ENCODE measurements around the gene SPP1.

Gene SPP1

DNA sequence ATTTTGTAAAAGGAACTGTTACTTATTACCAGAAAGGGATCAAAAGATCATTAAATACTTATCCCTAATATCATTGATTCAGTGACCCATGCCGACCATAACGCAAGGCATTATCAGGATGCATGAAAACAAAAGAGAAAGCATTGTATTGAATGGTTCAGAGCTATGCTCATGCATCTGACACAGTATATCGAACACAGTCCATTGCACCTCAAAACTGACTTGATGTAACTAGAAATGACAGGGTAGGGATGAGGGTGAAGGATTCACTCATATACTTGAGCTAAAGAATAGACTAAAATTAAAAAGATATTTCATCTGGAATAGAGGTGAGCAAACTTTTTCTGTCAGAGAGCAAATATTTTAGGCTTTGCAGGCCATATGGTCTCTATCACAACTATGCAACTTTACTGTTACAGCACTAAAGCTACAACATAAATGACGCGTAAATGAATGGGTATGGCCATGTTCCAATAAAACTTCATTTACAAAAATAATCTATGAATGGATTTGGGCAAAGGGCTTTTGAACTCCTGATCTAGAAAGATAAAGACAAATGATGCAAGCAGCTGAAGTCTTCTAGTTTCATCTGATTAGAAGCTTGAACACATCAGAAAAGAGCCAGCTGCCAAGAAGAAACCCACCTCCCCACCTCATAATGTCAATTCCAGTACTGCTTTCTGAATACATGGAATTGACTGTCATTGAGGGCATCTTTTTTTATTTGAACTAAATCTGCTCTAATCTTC, 12.9 kb upstream of the SPP1 start:
- TF ChIP-seq POLR2AphosphoS5 (IDR thresholded peaks at IDR 0.05; ENCODE audit: low read depth, low read length) (no peak), TAF1 (IDR thresholded peaks at IDR 0.05; ENCODE audit: borderline replicate concordance, insufficient read depth, low read length) (no peak), REST (IDR thresholded peaks at IDR 0.05; ENCODE audit: insufficient read depth in 1 of 2, low read depth in 2 of 2, low read length in 2 of 2) (no peak), SIN3A (IDR thresholded peaks at IDR 0.05; ENCODE audit: borderline replicate concordance, insufficient read depth, low read length) (no peak), FOXP2 (optimal IDR thresholded peaks at IDR 0.05; ENCODE audit: borderline replicate concordance, extremely low read depth, extremely low read length, insufficient read depth) (no peak)

GRCh38 chr4:87965501-87965975, 10.0 kb upstream of the SPP1 start:
- no peak for TF ChIP-seq FOXP2 (optimal IDR thresholded peaks at IDR 0.05; ENCODE audit: borderline replicate concordance, extremely low read depth, extremely low read length, insufficient read depth)
- TF ChIP-seq REST (IDR thresholded peaks at IDR 0.05; ENCODE audit: insufficient read depth in 1 of 2, low read depth in 2 of 2, low read length in 2 of 2) = no peak
- no peak for TF ChIP-seq TAF1 (IDR thresholded peaks at IDR 0.05; ENCODE audit: borderline replicate concordance, insufficient read depth, low read length)
- no peak for TF ChIP-seq SIN3A (IDR thresholded peaks at IDR 0.05; ENCODE audit: borderline replicate concordance, insufficient read depth, low read length)
- no peak for TF ChIP-seq POLR2AphosphoS5 (IDR thresholded peaks at IDR 0.05; ENCODE audit: low read depth, low read length)

DNA sequence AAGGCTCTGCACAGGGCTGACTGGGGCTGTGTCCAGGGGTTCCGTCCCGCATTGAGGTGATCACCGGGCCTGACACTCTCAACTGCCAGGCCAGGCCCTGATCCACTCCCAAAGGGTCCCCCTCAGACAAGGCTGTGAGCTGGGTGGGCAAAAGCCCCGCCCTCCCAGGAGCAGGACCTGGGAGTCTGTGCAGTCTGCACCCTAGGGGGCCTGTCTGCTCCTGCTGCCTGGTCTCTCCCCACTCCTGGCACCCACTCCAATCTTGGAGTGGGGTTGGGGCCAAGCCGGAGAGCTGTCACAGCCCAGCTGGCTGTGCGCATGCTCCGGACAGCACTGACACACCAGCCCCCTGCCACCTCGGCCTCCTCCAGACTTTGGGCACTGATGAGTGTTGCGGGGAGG, 9.4 kb upstream of the SPP1 start:
- TF ChIP-seq SIN3A (IDR thresholded peaks at IDR 0.05; ENCODE audit: borderline replicate concordance, insufficient read depth, low read length) (no peak), POLR2AphosphoS5 (IDR thresholded peaks at IDR 0.05; ENCODE audit: low read depth, low read length) (no peak), FOXP2 (optimal IDR thresholded peaks at IDR 0.05; ENCODE audit: borderline replicate concordance, extremely low read depth, extremely low read length, insufficient read depth) (no peak), REST (IDR thresholded peaks at IDR 0.05; ENCODE audit: insufficient read depth in 1 of 2, low read depth in 2 of 2, low read length in 2 of 2) (no peak), TAF1 (IDR thresholded peaks at IDR 0.05; ENCODE audit: borderline replicate concordance, insufficient read depth, low read length) (no peak)

GRCh38 chr4:87967193-87967592, 8.3 kb upstream of the SPP1 start:
- TF ChIP-seq FOXP2 (optimal IDR thresholded peaks at IDR 0.05; ENCODE audit: borderline replicate concordance, extremely low read depth, extremely low read length, insufficient read depth) = no peak
- TF ChIP-seq REST (IDR thresholded peaks at IDR 0.05; ENCODE audit: insufficient read depth in 1 of 2, low read depth in 2 of 2, low read length in 2 of 2) = no peak
- no peak for TF ChIP-seq TAF1 (IDR thresholded peaks at IDR 0.05; ENCODE audit: borderline replicate concordance, insufficient read depth, low read length)
- TF ChIP-seq SIN3A (IDR thresholded peaks at IDR 0.05; ENCODE audit: borderline replicate concordance, insufficient read depth, low read length) = no peak
- TF ChIP-seq POLR2AphosphoS5 (IDR thresholded peaks at IDR 0.05; ENCODE audit: low read depth, low read length) = no peak
